HepG2 (cell line): Measurements from ENCODE around the gene PHRF1. TPM values are rescaled to one million over a fixed set of nuclear protein-coding genes. Genes with fewer than 3 reads are reported as not detected.

Experiments used
- JUNB ChIP-seq: sonication (generic); formaldehyde crosslinking; IDR thresholded peaks from 2 replicates; pipeline ENCODE4 v1.8.0; 2022; ENCODE audit warnings: missing genetic modification reagents, mild to moderate bottlenecking, borderline replicate concordance
- KLF16 ChIP-seq, 2 experiments: sonication (generic) in 1 of 2; formaldehyde crosslinking in 1 of 2; IDR thresholded peaks; 2 replicates each; pipeline versions ENCODE4 v1.6.1 to v1.8.0; 2016 to 2023; ENCODE audit warnings: missing genetic modification reagents in 2 of 2, missing compliant biosample characterization in 1 of 2
- MBD4 ChIP-seq: IDR thresholded peaks from 2 replicates; pipeline ENCODE4 v1.6.1; 2012; ENCODE audit warnings: low read length, inconsistent platforms, borderline replicate concordance
- MTA3 ChIP-seq: sonication (generic); formaldehyde crosslinking; IDR thresholded peaks from 2 replicates; pipeline ENCODE4 v1.4.0; 2020; ENCODE audit warnings: missing genetic modification reagents
- PAF1 ChIP-seq: IDR thresholded peaks from 2 replicates; pipeline ENCODE4 v1.6.1; 2016; ENCODE audit warnings: missing genetic modification reagents, missing compliant biosample characterization
- PITX1 ChIP-seq: sonication (generic); formaldehyde crosslinking; IDR thresholded peaks from 2 replicates; pipeline ENCODE4 v1.5.1; 2020; ENCODE audit warnings: mild to moderate bottlenecking, missing genetic modification reagents
- U2AF2 ChIP-seq: fragments of 200-400 bp; formaldehyde crosslinking; IDR thresholded peaks from 2 replicates; pipeline ENCODE4 v1.6.1; 2017; ENCODE audit warnings: low read depth, mild to moderate bottlenecking, low read length
- ZBTB1 ChIP-seq: sonication (generic); formaldehyde crosslinking; IDR thresholded peaks from 2 replicates; pipeline ENCODE4 v1.4.0; 2020; ENCODE audit warnings: missing genetic modification reagents, borderline replicate concordance
- ZFP62 ChIP-seq: sonication (generic); formaldehyde crosslinking; IDR thresholded peaks from 2 replicates; pipeline ENCODE4 v1.4.0; 2020; ENCODE audit warnings: missing genetic modification reagents
- ZNF256 ChIP-seq: sonication (generic); formaldehyde crosslinking; conservative IDR thresholded peaks from 2 replicates; pipeline ENCODE4 v1.4.0; 2020; ENCODE audit warnings: missing genetic modification reagents
- ZNF556 ChIP-seq: sonication (generic); formaldehyde crosslinking; IDR thresholded peaks from 2 replicates; pipeline ENCODE4 v1.4.0; 2020; ENCODE audit warnings: mild to moderate bottlenecking, missing genetic modification reagents, borderline replicate concordance
- ZNF572 ChIP-seq: sonication (generic); formaldehyde crosslinking; IDR thresholded peaks from 2 replicates; pipeline ENCODE4 v1.5.1; 2020; ENCODE audit warnings: mild to moderate bottlenecking, missing genetic modification reagents
- ZNF674 ChIP-seq: sonication (generic); formaldehyde crosslinking; IDR thresholded peaks from 2 replicates; pipeline ENCODE4 v1.5.0; 2020; ENCODE audit warnings: low read depth, mild to moderate bottlenecking, missing genetic modification reagents
- ZNF841 ChIP-seq: sonication (generic); formaldehyde crosslinking; IDR thresholded peaks from 2 replicates; pipeline ENCODE4 v1.8.1; 2023; ENCODE audit warnings: missing genetic modification reagents, borderline replicate concordance
- polyA plus RNA-seq, 8 experiments: library from polyadenylated mRNA; depleted of rRNA in 3 of 8; stranded (reverse) in 7 of 8; unstranded in 1 of 8; fragments of >200 nt; fragmentation: Illumina TruSeq in 4 of 8; extraction: Trizol in 4 of 8; gene quantifications; 2 replicates each; pipeline versions ENCODE4 v1.2.1 to v1.2.3, GENCODE V29; 2011 to 2016; ENCODE audit warnings: low read depth in 4 of 8, missing spikeins in 1 of 8, mixed read lengths in 1 of 8; ENCODE audit not compliant: insufficient read depth in 1 of 8
- total RNA-seq, 5 experiments: library from RNA; depleted of rRNA; stranded (reverse); fragments of >200 nt; fragmentation: Illumina TruSeq; extraction: Trizol; gene quantifications; 2 replicates each; pipeline ENCODE4 v1.2.3, GENCODE V29; 2016; ENCODE audit warnings: low read depth in 1 of 5
- TF ChIP-seq, protein P1 (sequence below): sonication (generic); formaldehyde crosslinking; IDR thresholded peaks from 2 replicates; pipeline ENCODE4 v1.4.0; 2020; ENCODE audit warnings: missing genetic modification reagents, borderline replicate concordance
- TF ChIP-seq, protein P2 (sequence below): sonication (generic); formaldehyde crosslinking; IDR thresholded peaks from 2 replicates; pipeline ENCODE4 v1.5.1; 2020; ENCODE audit warnings: missing genetic modification reagents, mild to moderate bottlenecking, borderline replicate concordance
- TF ChIP-seq, protein P3 (sequence below): sonication (generic); formaldehyde crosslinking; IDR thresholded peaks from 2 replicates; pipeline ENCODE4 v1.4.0; 2020; ENCODE audit warnings: missing genetic modification reagents, borderline replicate concordance
- TF ChIP-seq, protein P4 (sequence below): sonication (generic); formaldehyde crosslinking; IDR thresholded peaks from 2 replicates; pipeline ENCODE4 v1.5.0; 2020; ENCODE audit warnings: missing genetic modification reagents

Gene PHRF1
- total and polyA plus RNA-seq, 2 of the 13 experiments (the other 11 are each of a cell fraction or from before 2014, with no cell fraction given) = 8.2 to 16.7 TPM

DNA sequence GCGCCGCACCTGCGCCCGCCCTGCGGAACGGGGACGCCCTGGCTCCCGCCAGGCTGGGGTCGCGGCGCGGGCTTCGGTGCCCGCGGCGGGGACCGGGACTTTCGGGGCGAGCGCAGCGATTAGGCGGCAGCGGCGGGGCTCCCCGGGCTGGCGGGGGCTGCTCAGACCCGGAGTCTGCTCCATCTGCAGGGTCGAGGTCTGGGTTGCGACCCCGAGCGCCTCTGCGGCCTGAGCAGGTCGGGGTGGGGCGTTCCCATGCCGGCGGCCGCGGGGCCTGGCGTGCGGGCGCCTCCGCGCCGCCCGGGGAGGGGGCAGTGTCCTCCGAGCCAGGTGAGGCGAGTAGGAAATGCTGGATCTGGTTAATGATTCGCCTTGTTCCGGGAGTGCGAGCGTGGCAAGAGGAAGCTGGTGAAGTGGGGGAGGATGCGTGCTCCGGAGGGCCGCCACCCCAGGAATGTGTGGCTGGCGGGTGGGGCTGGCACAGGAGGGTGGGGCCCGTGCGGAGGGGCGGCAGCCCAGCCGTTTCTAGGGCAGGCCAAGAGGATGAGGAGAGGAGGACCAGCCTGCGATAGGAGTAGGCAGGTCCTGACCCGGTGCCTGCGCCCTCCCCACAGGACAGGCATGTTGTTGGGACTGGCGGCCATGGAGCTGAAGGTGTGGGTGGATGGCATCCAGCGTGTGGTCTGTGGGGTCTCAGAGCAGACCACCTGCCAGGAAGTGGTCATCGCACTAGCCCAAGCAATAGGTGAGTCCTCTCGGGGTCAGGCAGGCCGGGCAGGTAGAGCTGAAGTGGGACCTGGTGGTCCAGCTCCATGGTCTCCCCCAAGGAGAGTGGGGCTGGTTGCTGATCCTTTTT lies 14.9 kb upstream of the PHRF1 start (continued):
- no peak for TF ChIP-seq ZNF256 (CRISPR knock-in tag)
- TF ChIP-seq JUNB (CRISPR knock-in tag) = no peak
- peak; percentile 51; the same call in 1 of the 2 replicates for TF ChIP-seq PITX1 (CRISPR knock-in tag)
- no peak for TF ChIP-seq ZNF556 (CRISPR knock-in tag)
- TF ChIP-seq U2AF2 = no peak
- no peak for TF ChIP-seq ZNF674 (CRISPR knock-in tag)
- no peak for TF ChIP-seq KLF16 (CRISPR knock-in tag; IDR thresholded peaks at IDR 0.05)
- no peak for TF ChIP-seq MTA3 (CRISPR knock-in tag)
- no peak for TF ChIP-seq ZNF572 (CRISPR knock-in tag)
- TF ChIP-seq, protein P1, sequence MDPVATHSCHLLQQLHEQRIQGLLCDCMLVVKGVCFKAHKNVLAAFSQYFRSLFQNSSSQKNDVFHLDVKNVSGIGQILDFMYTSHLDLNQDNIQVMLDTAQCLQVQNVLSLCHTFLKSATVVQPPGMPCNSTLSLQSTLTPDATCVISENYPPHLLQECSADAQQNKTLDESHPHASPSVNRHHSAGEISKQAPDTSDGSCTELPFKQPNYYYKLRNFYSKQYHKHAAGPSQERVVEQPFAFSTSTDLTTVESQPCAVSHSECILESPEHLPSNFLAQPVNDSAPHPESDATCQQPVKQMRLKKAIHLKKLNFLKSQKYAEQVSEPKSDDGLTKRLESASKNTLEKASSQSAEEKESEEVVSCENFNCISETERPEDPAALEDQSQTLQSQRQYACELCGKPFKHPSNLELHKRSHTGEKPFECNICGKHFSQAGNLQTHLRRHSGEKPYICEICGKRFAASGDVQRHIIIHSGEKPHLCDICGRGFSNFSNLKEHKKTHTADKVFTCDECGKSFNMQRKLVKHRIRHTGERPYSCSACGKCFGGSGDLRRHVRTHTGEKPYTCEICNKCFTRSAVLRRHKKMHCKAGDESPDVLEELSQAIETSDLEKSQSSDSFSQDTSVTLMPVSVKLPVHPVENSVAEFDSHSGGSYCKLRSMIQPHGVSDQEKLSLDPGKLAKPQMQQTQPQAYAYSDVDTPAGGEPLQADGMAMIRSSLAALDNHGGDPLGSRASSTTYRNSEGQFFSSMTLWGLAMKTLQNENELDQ (CRISPR knock-in tag) = no peak
- TF ChIP-seq ZFP62 (CRISPR knock-in tag) = no peak
- no peak for TF ChIP-seq MBD4
- TF ChIP-seq PAF1 (CRISPR knock-in tag) = no peak
- TF ChIP-seq, protein P2, sequence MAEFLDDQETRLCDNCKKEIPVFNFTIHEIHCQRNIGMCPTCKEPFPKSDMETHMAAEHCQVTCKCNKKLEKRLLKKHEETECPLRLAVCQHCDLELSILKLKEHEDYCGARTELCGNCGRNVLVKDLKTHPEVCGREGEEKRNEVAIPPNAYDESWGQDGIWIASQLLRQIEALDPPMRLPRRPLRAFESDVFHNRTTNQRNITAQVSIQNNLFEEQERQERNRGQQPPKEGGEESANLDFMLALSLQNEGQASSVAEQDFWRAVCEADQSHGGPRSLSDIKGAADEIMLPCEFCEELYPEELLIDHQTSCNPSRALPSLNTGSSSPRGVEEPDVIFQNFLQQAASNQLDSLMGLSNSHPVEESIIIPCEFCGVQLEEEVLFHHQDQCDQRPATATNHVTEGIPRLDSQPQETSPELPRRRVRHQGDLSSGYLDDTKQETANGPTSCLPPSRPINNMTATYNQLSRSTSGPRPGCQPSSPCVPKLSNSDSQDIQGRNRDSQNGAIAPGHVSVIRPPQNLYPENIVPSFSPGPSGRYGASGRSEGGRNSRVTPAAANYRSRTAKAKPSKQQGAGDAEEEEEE = no peak
- TF ChIP-seq ZNF841 (CRISPR knock-in tag) = no peak
- TF ChIP-seq ZBTB1 (CRISPR knock-in tag) = no peak
- TF ChIP-seq, protein P3, sequence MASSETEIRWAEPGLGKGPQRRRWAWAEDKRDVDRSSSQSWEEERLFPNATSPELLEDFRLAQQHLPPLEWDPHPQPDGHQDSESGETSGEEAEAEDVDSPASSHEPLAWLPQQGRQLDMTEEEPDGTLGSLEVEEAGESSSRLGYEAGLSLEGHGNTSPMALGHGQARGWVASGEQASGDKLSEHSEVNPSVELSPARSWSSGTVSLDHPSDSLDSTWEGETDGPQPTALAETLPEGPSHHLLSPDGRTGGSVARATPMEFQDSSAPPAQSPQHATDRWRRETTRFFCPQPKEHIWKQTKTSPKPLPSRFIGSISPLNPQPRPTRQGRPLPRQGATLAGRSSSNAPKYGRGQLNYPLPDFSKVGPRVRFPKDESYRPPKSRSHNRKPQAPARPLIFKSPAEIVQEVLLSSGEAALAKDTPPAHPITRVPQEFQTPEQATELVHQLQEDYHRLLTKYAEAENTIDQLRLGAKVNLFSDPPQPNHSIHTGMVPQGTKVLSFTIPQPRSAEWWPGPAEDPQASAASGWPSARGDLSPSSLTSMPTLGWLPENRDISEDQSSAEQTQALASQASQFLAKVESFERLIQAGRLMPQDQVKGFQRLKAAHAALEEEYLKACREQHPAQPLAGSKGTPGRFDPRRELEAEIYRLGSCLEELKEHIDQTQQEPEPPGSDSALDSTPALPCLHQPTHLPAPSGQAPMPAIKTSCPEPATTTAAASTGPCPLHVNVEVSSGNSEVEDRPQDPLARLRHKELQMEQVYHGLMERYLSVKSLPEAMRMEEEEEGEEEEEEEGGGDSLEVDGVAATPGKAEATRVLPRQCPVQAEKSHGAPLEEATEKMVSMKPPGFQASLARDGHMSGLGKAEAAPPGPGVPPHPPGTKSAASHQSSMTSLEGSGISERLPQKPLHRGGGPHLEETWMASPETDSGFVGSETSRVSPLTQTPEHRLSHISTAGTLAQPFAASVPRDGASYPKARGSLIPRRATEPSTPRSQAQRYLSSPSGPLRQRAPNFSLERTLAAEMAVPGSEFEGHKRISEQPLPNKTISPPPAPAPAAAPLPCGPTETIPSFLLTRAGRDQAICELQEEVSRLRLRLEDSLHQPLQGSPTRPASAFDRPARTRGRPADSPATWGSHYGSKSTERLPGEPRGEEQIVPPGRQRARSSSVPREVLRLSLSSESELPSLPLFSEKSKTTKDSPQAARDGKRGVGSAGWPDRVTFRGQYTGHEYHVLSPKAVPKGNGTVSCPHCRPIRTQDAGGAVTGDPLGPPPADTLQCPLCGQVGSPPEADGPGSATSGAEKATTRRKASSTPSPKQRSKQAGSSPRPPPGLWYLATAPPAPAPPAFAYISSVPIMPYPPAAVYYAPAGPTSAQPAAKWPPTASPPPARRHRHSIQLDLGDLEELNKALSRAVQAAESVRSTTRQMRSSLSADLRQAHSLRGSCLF = no peak
- TF ChIP-seq, protein P4, sequence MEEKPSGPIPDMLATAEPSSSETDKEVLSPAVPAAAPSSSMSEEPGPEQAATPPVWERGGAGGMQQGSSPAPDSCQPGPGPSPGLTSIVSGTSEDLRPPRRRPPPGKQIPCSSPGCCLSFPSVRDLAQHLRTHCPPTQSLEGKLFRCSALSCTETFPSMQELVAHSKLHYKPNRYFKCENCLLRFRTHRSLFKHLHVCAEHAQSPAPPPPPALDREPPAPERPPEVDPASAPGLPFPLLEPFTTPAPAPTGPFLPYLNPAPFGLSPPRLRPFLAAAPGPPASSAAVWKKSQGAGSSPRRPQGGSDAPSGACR (CRISPR knock-in tag) = no peak
